Gastroesophageal sphincter (tissue), 2 donors: ENCODE data around the gene RSPH3.

Experiments used
- EP300 ChIP-seq: sonication (generic); formaldehyde crosslinking; IDR thresholded peaks from one replicate; pipeline ENCODE4 v1.6.1; 2017; ENCODE audit warnings: antibody characterized with exemption, mild to moderate bottlenecking
- POLR2A ChIP-seq, 2 donors: fragments of 450-650 bp; IDR thresholded peaks; one replicate each; pipeline ENCODE4 v1.6.1; 2017; ENCODE audit warnings: antibody characterized with exemption in 2 of 2, mild to moderate bottlenecking in 2 of 2, moderate library complexity in 1 of 2

DNA sequence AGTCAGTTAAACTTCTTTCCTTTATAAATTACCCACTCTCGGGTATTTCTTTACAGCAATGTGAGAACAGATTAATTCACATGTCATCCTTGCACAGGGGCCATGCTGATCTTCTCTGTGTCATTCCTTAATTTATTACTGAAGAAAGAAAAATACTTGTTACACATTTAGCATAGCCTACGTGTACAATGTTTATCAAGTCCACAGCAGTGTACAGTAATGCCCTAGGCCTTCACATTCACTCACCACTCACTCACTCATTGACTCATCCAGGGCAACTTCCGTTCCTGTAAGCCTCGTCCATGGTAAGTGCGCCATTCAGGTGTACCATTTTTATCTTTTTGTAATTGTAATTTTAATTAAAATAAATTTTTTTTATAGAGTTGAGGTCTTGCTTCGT is 73.6 kb downstream of the RSPH3 start:
- TF ChIP-seq POLR2A (IDR thresholded peaks at IDR 0.05) = no peak
- TF ChIP-seq EP300 = no peak
